Activated CD4-positive, alpha-beta T cell treated with anti-CD3 and anti-CD28 coated beads for 48 hours (primary cell): Measurements from ENCODE around the gene XRCC5.
A peak's percentile ranks its signal among the peaks of the same experiment; 100 is the strongest.
"Not testable (repeated sequence)": the region's sequence is repeated elsewhere in the genome, so short reads cannot be mapped to it uniquely, and the experiment has no call there.

Experiments used
- DNase-seq: peaks from one replicate; pipeline ENCODE4 v3.0.0-alpha.2; 2020

XRCC5 gene

GRCh38 chr2:216108967-216109921 lies at the start of gene XRCC5:
TSS of gene XRCC5 (plus strand) at chr2:216109348. CDS start at chr2:216109437, 89 bp downstream.
- peak; percentile 99 for DNase-seq

DNA sequence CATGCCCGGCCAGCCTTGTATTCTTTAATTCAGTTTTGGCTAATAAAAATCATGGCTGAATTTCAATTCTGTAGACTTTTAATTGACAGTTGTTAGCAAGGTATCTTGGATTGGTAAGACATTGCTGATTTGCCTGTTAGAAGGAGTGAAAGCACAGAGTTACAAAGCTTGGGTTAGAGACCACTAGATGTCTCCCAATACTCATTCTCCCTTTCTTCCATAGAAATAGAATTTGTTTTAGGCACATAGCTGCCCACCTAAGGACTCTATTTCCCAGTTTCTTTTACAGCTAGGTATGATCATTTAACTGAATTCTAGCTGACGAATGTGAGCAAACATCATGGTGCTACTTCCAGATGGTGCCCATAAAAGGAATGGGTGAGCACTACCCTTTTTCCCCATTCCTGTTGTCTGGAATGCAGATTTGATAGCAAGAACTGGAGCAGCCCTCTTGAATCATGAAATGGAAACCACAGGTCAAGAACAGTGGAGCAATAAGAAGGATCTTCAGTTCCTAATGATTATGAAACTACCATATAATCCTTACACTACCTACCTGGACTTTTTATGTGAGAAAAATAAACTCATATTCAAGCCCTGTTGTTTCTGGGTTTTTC lies 45.0 kb upstream of the XRCC5 start:
- no peak for DNase-seq

- no peak for DNase-seq
Measured at GRCh38 chr2:216064665-216065064, 44.5 kb upstream of the XRCC5 start.

DNA sequence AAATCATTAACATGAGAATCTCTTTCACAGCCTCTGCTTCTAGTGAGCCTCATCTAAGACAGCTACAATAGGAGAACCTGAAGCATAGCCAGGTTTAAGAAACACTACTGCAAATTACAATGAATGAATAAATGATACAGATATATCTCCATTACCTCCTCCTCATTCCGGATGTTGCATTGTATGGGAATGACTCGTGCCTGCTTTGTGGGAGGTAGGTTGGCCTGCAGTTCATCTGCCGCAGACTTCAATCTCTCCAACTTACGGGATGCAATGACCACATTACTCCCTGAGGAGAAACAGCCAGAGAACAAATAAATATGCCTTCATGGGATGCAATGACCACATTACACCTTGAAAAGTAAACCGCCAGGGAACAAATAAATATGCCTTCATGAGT lies 42.9 kb upstream of the XRCC5 start:
- no peak for DNase-seq

DNA sequence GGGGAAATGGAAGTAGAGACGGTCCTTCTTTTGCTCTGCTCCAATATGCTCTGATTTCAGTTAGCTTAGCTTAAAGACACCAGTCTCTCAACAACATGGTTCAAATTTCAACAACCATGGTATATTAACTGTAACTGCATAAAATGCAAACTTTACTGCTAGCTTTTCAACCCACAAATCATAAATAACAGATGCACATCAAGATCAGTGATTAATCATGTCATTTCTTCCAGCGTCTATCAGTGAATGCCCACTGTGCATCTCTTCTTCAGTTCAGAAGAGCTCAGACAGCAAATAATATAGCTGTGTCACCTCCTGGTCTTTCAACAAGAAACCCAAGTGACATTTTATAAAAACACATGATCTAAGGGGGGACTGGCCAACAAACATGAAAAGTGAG lies 40.1 kb upstream of the XRCC5 start:
- DNase-seq: no peak

- no peak for DNase-seq
Measured at GRCh38 chr2:216070195-216070594, 39.0 kb upstream of the XRCC5 start.

DNA sequence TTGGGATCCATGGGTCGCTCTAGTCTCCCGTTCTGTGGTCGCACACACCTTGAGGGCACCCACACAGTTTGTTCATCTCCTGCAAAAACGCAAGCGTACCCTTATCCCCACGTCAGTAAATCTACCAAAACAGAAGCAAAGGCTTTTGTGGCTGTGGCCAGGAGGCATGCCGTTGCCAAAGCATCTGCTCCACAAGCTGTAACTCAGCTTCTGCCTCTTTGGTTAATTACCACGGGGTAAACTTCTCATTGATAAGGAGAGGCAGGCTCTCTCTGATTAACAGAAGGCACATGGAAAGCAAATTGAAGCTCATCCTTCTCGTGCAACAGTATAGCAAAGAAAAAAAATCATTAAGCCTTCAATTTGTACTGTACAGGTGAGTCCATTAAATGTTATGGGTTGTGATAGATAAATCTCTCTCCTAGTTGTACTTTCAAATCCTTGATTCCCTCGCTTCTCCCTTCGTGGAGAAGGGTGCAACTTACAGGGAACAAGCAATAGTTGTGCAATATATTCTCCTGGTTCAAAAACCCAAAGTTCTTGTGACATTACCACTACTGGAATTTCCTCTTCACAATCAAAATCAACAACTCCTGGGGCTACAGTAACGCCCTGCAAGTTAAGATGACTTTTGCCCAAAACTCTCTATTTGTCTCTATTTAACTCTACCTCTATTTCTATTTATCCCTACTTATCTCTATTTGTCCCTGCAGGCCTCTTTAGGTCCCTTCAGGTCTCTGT lies 37.9 kb upstream of the XRCC5 start:
- no peak for DNase-seq

DNA sequence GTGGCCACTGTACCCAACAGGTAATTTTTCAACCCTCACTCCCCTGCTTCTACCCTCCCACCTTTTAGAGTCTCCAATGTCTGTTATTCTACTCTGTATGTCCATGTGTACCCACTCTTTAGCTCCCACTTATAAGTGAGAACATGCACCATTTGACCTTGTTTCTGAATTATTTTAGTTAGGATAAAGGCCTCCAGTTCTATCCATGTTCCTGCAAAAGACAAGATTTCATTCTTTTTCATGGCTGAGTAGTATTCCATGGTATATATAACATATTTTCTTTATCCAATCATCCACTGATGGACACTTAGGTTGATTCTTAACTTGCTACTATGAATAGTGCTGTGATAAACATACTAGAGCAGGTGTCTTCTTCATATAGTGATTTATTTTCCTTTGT lies 36.7 kb upstream of the XRCC5 start:
- no peak for DNase-seq

- DNase-seq: no peak
Measured at GRCh38 chr2:216073773-216074172, 35.4 kb upstream of the XRCC5 start.

DNA sequence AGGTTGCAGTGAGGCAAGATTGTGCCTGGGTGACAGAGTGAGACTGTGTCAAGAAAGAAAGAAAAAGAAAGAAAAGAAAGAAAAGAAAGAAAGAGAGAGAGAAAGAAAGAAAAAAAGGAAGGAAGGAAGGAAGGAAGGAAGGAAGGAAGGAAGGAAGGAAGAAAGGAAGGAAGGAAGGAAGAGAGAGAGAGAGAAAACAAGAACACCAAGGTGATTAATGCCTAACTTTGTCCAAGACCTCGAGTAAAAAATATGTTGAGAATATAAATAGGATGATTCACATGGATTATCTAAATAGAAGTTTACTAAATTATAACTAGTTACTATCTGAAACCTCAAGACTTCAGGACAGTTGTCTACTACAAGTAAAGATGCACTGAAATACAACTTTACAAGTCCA lies 34.8 kb upstream of the XRCC5 start:
- no peak for DNase-seq

- DNase-seq: no peak
Measured at GRCh38 chr2:216074794-216075193, 34.4 kb upstream of the XRCC5 start.

- no peak for DNase-seq
Measured at GRCh38 chr2:216075510-216076485, 33.4 kb upstream of the XRCC5 start.

- DNase-seq: no peak
Measured at GRCh38 chr2:216078776-216079175, 30.4 kb upstream of the XRCC5 start.

- not testable (repeated sequence) for DNase-seq
Measured at GRCh38 chr2:216080048-216080447, 29.1 kb upstream of the XRCC5 start.

GRCh38 chr2:216081012-216081411 lies 28.1 kb upstream of the XRCC5 start:
- DNase-seq: no peak

- DNase-seq: peak; percentile 82
Measured at GRCh38 chr2:216081487-216082116, 27.5 kb upstream of the XRCC5 start, which contains the start of the genes PECR and TMEM169. TSS of gene PECR (minus strand) at chr2:216081809. CDS start at chr2:216081741, 68 bp downstream. TSS of gene TMEM169 (plus strand) at chr2:216081919. CDS start at chr2:216095964, 14,045 bp downstream.

- DNase-seq: peak; percentile 26
Measured at GRCh38 chr2:216082117-216082711, 26.9 kb upstream of the XRCC5 start.

DNA sequence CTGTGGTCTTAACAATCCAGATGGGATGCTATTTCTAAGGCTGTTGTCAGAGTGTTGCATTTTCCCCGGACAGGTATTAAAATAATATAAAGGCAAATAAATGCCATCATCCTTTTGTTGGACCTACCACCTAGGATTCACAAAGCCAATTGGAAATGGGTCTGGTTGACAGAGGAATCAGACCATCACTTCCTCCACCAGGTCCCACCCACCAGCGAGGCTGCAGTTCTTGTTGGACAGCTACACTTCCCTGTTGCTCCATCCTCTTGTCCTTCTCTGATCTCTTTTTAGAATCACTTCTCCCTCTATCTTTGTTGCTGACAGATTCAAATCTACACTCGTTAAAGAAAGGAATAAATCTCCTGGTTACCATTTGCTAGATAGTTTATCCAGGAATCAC lies 26.3 kb upstream of the XRCC5 start:
- DNase-seq: no peak

GRCh38 chr2:216083464-216084281 lies 25.5 kb upstream of the XRCC5 start:
- no peak for DNase-seq

DNA sequence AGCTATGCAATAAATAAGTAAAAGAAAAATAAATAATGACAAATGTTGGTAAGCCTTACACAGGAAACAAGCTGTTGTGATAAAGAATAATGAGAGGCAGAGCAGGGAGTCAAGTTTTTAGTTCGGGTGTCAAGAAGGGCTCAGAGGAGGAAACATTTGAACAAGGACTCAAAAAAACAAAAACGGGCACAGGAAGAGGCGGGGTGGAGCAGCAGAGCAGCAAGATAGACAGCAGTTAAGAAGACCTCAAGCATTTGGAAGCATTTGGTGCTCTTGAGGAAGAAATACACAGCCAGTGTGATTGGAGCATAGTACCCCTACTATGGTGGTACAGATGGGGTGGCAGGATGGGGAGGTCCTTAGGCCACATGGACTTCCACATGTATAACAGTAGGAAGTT lies 24.6 kb upstream of the XRCC5 start:
- peak; percentile 28 for DNase-seq
